Pericardium fibroblast (primary cell): Measurements from ENCODE around the gene RNASE2. TPM values are rescaled to one million over a fixed set of nuclear protein-coding genes. Genes with fewer than 3 reads are reported as not detected.

Experiments used
- total RNA-seq: library from RNA; depleted of rRNA; stranded (reverse); fragments of >200 nt; gene quantifications from 2 replicates; pipeline ENCODE4 v1.2.3, GENCODE V29; 2015

RNASE2 gene
- not detected in 2 replicates for total RNA-seq

GRCh38 chr14:20954736-20955537 is at the start of gene RNASE2:
Gene RNASE2 (plus strand): TSS chr14:20955487. CDS start chr14:20955772, 285 bp downstream.

GRCh38 chr14:20989787-20990600 is 34.7 kb downstream of the RNASE2 start, which contains the start of gene METTL17:
Gene METTL17 (plus strand): TSS chr14:20989980. CDS start chr14:20990003, 23 bp downstream.

GRCh38 chr14:20998674-20999366 is 43.5 kb downstream of the RNASE2 start, which contains the start of gene SLC39A2:
Gene SLC39A2 (plus strand): TSS chr14:20999293. CDS start chr14:20999447, 154 bp downstream.

Other genes with a start within 250 kb of the RNASE2 start
- gene EDDM3A, start 209.6 kb upstream of the RNASE2 start, total RNA-seq, result not detected in 2 replicates
- gene EDDM3B, start 187.1 kb upstream of the RNASE2 start, total RNA-seq, result not detected in 2 replicates
- not detected in 2 replicates for gene RNASE6, start 174.2 kb upstream of the RNASE2 start, total RNA-seq
- 1.3 TPM in 1 of 2 replicates, not detected in the other for gene RNASE1, start 152.6 kb upstream of the RNASE2 start, total RNA-seq
- not detected in 2 replicates for gene RNASE3, start 64.1 kb upstream of the RNASE2 start, total RNA-seq
- 62.7 and 74.7 TPM in 2 replicates for gene METTL17, start 34.5 kb downstream of the RNASE2 start, total RNA-seq
- not detected in 2 replicates for gene SLC39A2, start 43.8 kb downstream of the RNASE2 start, total RNA-seq
- 26.8 and 27.2 TPM in 2 replicates for gene NDRG2, start 69.6 kb downstream of the RNASE2 start, total RNA-seq
- gene TPPP2, start 74.7 kb downstream of the RNASE2 start, total RNA-seq, result not detected in 2 replicates
- not detected in 2 replicates for gene RNASE13, start 79.3 kb downstream of the RNASE2 start, total RNA-seq
- not detected in 2 replicates for gene RNASE7, start 86.9 kb downstream of the RNASE2 start, total RNA-seq
- not detected in 2 replicates for gene RNASE8, start 102.3 kb downstream of the RNASE2 start, total RNA-seq
- 32.8 and 38.5 TPM in 2 replicates for gene ARHGEF40, start 114.8 kb downstream of the RNASE2 start, total RNA-seq
- gene ZNF219, start 143.2 kb downstream of the RNASE2 start, total RNA-seq, result 8.6 and 17.2 TPM in 2 replicates
- gene TMEM253, start 145.6 kb downstream of the RNASE2 start, total RNA-seq, result not detected in 2 replicates
- gene OR5AU1, start 200.6 kb downstream of the RNASE2 start, total RNA-seq, result not detected in 2 replicates